GM12872 (cell line): ENCODE data around the gene SNX33.

Experiments
- CTCF ChIP-seq: IDR thresholded peaks from 3 replicates; pipeline ENCODE4 v1.5.1; 2011; ENCODE audit warnings: low read depth, mild to moderate bottlenecking, low read length, moderate library complexity; ENCODE audit not compliant: insufficient read depth

Gene SNX33

GRCh38 chr15:75646112-75646943 lies 1.4 kb upstream of the SNX33 start:
- no peak for TF ChIP-seq CTCF

- TF ChIP-seq CTCF = no peak
Measured at GRCh38 chr15:75646944-75647364, 758 bp upstream of the SNX33 start.

GRCh38 chr15:75648156-75649000 lies 666 bp downstream of the SNX33 start:
- TF ChIP-seq CTCF = no peak

GRCh38 chr15:75649045-75649761 lies 1.5 kb downstream of the SNX33 start:
- TF ChIP-seq CTCF = no peak

GRCh38 chr15:75649848-75650247 lies 2.1 kb downstream of the SNX33 start:
- no peak for TF ChIP-seq CTCF

GRCh38 chr15:75650908-75651809 lies 3.4 kb downstream of the SNX33 start:
- no peak for TF ChIP-seq CTCF
